GM18868 (cell line): Measurements from ENCODE around the gene ZC2HC1B.

Source experiments
- ATAC-seq: cut with Tn5 transposase; IDR thresholded peaks from one replicate; pipeline ENCODE4 v1.9.1; 2021; ENCODE audit warnings: mild to moderate bottlenecking, moderate library complexity; ENCODE audit not compliant: unreplicated experiment

ZC2HC1B gene

GRCh38 chr6:143928853-143929252 is 64.6 kb downstream of the ZC2HC1B start:
- no peak for ATAC-seq

- ATAC-seq = no peak
Measured at GRCh38 chr6:143929975-143930374, 65.7 kb downstream of the ZC2HC1B start.

GRCh38 chr6:143934331-143934730 is 70.1 kb downstream of the ZC2HC1B start:
- no peak for ATAC-seq

GRCh38 chr6:143934867-143935266 is 70.6 kb downstream of the ZC2HC1B start:
- ATAC-seq = no peak

GRCh38 chr6:143936347-143936746 is 72.1 kb downstream of the ZC2HC1B start:
- no peak for ATAC-seq

GRCh38 chr6:143936778-143937667 is 72.7 kb downstream of the ZC2HC1B start:
- no peak for ATAC-seq

GRCh38 chr6:143937668-143937970 is 73.3 kb downstream of the ZC2HC1B start:
- ATAC-seq = no peak

- no peak for ATAC-seq
Measured at GRCh38 chr6:143939364-143939763, 75.1 kb downstream of the ZC2HC1B start.

- ATAC-seq = peak; percentile 98
Measured at GRCh38 chr6:143940011-143940597, 75.8 kb downstream of the ZC2HC1B start.

- peak; percentile 48 for ATAC-seq
Measured at GRCh38 chr6:143941852-143942627, 77.8 kb downstream of the ZC2HC1B start.

- ATAC-seq = no peak
Measured at GRCh38 chr6:143948208-143948607, 83.9 kb downstream of the ZC2HC1B start.

- no peak for ATAC-seq
Measured at GRCh38 chr6:143949535-143949934, 85.3 kb downstream of the ZC2HC1B start.

- no peak for ATAC-seq
Measured at GRCh38 chr6:143949962-143950361, 85.7 kb downstream of the ZC2HC1B start.

- ATAC-seq = no peak
Measured at GRCh38 chr6:143950875-143951274, 86.6 kb downstream of the ZC2HC1B start.

- no peak for ATAC-seq
Measured at GRCh38 chr6:143952060-143952778, 87.9 kb downstream of the ZC2HC1B start.

GRCh38 chr6:143952947-143953701 is 88.8 kb downstream of the ZC2HC1B start:
- no peak for ATAC-seq

- ATAC-seq = no peak
Measured at GRCh38 chr6:143953922-143954321, 89.6 kb downstream of the ZC2HC1B start.

- ATAC-seq = no peak
Measured at GRCh38 chr6:143955971-143956370, 91.7 kb downstream of the ZC2HC1B start.

- no peak for ATAC-seq
Measured at GRCh38 chr6:143957679-143958274, 93.5 kb downstream of the ZC2HC1B start.

- no peak for ATAC-seq
Measured at GRCh38 chr6:143958839-143959399, 94.6 kb downstream of the ZC2HC1B start.
